Stimulated activated CD8-positive, alpha-beta memory T cell treated with anti-CD3 and anti-CD28 coated beads, Interleukin-12 subunit alpha, Interleukin-12 subunit beta, amount 100 ng/mL, for 1 hour (primary cell): ENCODE measurements around the gene ACKR2.

Source experiments
- DNase-seq: peaks from one replicate; pipeline ENCODE4 v3.0.0-alpha.2; 2020; ENCODE audit warnings: low read depth

ACKR2 gene

GRCh38 chr3:42809202-42809601 is at the start of gene ACKR2:
Gene ACKR2, plus strand, starts transcription at chr3:42809445. Its CDS starts 55,058 bp downstream, at chr3:42864503.
- DNase-seq, result no peak

- DNase-seq, result no peak
Measured at GRCh38 chr3:42762046-42762724, 47.1 kb upstream of the ACKR2 start.

GRCh38 chr3:42763021-42763420 is 46.2 kb upstream of the ACKR2 start:
- DNase-seq, result no peak

GRCh38 chr3:42764115-42764514 is 45.1 kb upstream of the ACKR2 start:
- DNase-seq, result no peak

- DNase-seq, result no peak
Measured at GRCh38 chr3:42764561-42765295, 44.5 kb upstream of the ACKR2 start.

GRCh38 chr3:42769477-42770131 is 39.6 kb upstream of the ACKR2 start:
- no peak for DNase-seq

- DNase-seq, result no peak
Measured at GRCh38 chr3:42771271-42771670, 38.0 kb upstream of the ACKR2 start.

- peak; percentile 80 for DNase-seq
Measured at GRCh38 chr3:42772670-42773408, 36.4 kb upstream of the ACKR2 start, which contains the start of gene CCDC13. Gene CCDC13, minus strand, starts transcription at chr3:42773253. Its CDS starts 14,908 bp downstream, at chr3:42758345.

- DNase-seq, result no peak
Measured at GRCh38 chr3:42773409-42773751, 35.9 kb upstream of the ACKR2 start.

GRCh38 chr3:42778644-42779043 is 30.6 kb upstream of the ACKR2 start:
- no peak for DNase-seq

GRCh38 chr3:42780398-42780797 is 28.8 kb upstream of the ACKR2 start:
- no peak for DNase-seq

- DNase-seq, result no peak
Measured at GRCh38 chr3:42780892-42781700, 28.1 kb upstream of the ACKR2 start.

- DNase-seq, result no peak
Measured at GRCh38 chr3:42786212-42786611, 23.0 kb upstream of the ACKR2 start.

GRCh38 chr3:42786631-42787030 is 22.6 kb upstream of the ACKR2 start:
- DNase-seq, result no peak

- no peak for DNase-seq
Measured at GRCh38 chr3:42790714-42791229, 18.5 kb upstream of the ACKR2 start.

GRCh38 chr3:42795621-42796181 is 13.5 kb upstream of the ACKR2 start:
- no peak for DNase-seq

- no peak for DNase-seq
Measured at GRCh38 chr3:42796332-42796885, 12.8 kb upstream of the ACKR2 start.

GRCh38 chr3:42799376-42799775 is 9.9 kb upstream of the ACKR2 start:
- DNase-seq, result no peak

GRCh38 chr3:42800251-42800650 is 9.0 kb upstream of the ACKR2 start:
- DNase-seq, result no peak

- no peak for DNase-seq
Measured at GRCh38 chr3:42801048-42801620, 8.1 kb upstream of the ACKR2 start.
